GM20000 (cell line): Measurements from ENCODE around the gene WWC2.
"Not testable (repeated sequence)": the region's sequence is repeated elsewhere in the genome, so short reads cannot be mapped to it uniquely, and the experiment has no call there.

Source experiments
- DNase-seq: peaks from one replicate; pipeline ENCODE4 v3.0.0; 2012; ENCODE audit warnings: low spot score
- CTCF ChIP-seq: IDR thresholded peaks from 2 replicates; pipeline ENCODE4 v1.5.1; 2012; ENCODE audit warnings: mild to moderate bottlenecking, control low read depth; ENCODE audit errors: extremely low read depth, missing control alignments

Gene WWC2

DNA sequence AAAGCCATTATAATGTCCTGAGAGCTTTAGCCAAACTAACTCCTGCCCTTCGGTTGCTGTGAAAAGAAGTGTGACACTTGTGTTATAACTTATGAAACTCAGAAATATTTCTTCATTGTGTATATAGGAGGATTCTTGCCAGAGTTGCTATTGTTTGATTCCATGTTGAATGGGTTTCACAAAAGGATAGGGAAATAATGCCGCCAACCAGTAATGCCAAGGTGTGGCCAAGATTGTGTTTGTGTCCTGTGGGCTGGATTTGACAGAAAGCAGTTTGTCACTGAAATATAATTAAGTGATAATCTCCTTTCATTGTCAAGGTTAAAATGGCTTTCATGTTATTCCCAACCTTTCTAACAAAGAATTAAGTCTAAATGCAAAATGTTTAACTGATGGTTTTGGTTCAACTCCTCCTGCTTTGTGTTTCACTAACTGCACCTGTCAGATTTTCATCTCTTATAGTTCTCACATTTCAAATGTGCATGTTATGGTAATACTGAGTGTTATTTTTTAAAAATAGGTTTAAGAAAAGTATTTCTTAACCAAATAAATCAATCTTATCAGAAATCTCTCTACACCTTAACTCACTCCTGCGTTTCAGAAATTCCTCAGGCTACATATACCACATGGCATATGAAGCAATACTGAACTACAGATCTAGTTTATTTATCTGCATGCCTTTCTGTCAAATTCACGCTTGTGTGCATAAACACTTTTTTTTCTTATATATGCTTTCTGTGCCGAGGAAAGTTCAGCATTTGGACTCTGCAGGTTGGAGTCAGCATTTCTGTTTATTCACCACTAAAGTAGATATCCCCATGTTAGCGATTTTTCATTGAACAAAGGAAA, 221.4 kb downstream of the WWC2 start, which contains the start of gene CLDN22:
Gene CLDN22, minus strand, starts transcription at position 66 of the 849 bp plus-strand sequence. Its CDS starts 58 bp downstream, at position 8.
- TF ChIP-seq CTCF = no peak
- no peak for DNase-seq

- no peak for TF ChIP-seq CTCF
- DNase-seq = no peak
Observed at GRCh38 chr4:183321079-183321478, 222.0 kb downstream of the WWC2 start.

DNA sequence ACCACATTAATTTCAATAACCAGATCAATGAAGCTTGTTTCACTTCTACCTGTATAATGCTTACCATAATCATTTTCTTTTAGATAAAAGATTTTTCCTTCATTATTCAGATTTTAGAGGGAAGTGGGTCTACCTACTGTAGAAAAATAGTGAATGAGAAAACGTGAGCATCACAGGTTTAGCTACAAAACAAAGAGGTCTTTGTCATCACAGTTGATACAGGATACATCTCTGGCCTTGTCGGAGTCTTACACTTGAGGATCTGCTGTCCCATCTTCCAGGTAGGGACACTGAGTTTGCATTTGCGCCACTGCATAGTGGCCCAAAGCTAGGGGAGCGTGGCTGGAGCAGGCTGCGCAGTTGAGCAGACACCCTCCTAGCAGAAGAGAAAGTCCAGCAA, 222.5 kb downstream of the WWC2 start:
- DNase-seq = no peak
- TF ChIP-seq CTCF = no peak

DNA sequence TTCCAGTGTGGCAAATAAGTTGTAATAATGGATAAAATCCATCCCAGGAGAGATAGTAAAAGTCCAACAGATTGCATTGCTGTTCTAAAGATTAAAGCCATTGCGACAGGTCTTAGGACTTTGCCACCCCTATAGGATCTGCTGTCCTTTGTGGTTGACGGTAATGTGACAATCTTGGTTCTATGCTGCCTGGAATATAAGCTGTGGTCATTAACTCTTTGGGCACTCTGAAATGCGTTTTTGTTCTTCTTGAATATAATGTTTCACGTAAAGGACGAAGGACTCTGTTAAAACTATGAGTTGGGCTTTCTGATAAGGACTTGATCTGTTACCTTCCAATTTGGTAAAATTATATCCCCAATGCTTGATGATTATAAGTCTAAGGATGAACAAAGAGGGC, 223.3 kb downstream of the WWC2 start, which contains the start of gene CLDN24:
Gene CLDN24, minus strand, starts transcription at position 101 of the 400 bp plus-strand sequence. Its CDS starts 0 bp downstream, at position 101.
- no peak for DNase-seq
- no peak for TF ChIP-seq CTCF

- DNase-seq = no peak
- no peak for TF ChIP-seq CTCF
Observed at GRCh38 chr4:183323295-183323694, 224.2 kb downstream of the WWC2 start.

- not testable (repeated sequence) for DNase-seq
Observed at GRCh38 chr4:183324056-183324455, 225.0 kb downstream of the WWC2 start.

DNA sequence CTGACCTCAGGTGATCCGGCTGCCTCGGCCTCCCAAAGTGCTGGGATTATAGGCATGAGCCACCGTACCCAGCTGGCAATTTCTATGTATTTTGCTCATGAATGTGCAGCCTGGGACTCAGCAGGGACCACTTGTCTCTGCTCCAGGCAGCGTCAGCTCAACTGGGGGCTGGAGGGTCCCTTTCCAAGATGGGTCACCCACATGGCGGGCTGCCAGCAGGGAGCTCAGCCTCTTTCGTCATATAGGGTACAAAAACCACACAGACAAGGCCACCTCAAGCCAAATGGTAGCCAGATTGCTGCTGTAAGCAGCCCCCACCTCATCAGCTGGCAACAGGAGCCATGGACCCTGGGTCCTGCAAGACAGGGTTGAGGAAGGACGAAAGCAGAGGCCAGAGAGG, 225.6 kb downstream of the WWC2 start:
- no peak for DNase-seq
- TF ChIP-seq CTCF = no peak

- not testable (repeated sequence) for DNase-seq
Observed at GRCh38 chr4:183326387-183326786, 227.3 kb downstream of the WWC2 start.
